Glutamatergic neuron (in vitro differentiated cells): ENCODE results near the gene ZNF184. TPM values are rescaled to one million over a fixed set of nuclear protein-coding genes. Genes with fewer than 3 reads are reported as not detected.

Source experiments
- DNase-seq: peaks from one replicate; pipeline ENCODE4 v3.0.0; 2022
- H3K27ac Mint-ChIP-seq: one replicate; pipeline ENCODE4 v1.8.0; 2020; ENCODE audit warnings: mild to moderate bottlenecking, mixed read lengths, inconsistent platforms; ENCODE audit not compliant: unreplicated experiment
- H3K27me3 Mint-ChIP-seq: one replicate; pipeline ENCODE4 v1.8.0; 2020; ENCODE audit warnings: mild to moderate bottlenecking, moderate library complexity, mixed read lengths, inconsistent platforms; ENCODE audit not compliant: unreplicated experiment
- H3K36me3 Mint-ChIP-seq: one replicate; pipeline ENCODE4 v1.8.0; 2020; ENCODE audit warnings: mild to moderate bottlenecking, mixed read lengths, inconsistent platforms; ENCODE audit not compliant: unreplicated experiment
- H3K4me1 Mint-ChIP-seq: one replicate; pipeline ENCODE4 v1.8.0; 2020; ENCODE audit warnings: mild to moderate bottlenecking, low read depth, mixed read lengths, inconsistent platforms; ENCODE audit not compliant: unreplicated experiment
- H3K4me3 Mint-ChIP-seq: one replicate; pipeline ENCODE4 v1.8.0; 2020; ENCODE audit warnings: mild to moderate bottlenecking, mixed read lengths, inconsistent platforms; ENCODE audit not compliant: unreplicated experiment
- H3K9me3 Mint-ChIP-seq: one replicate; pipeline ENCODE4 v1.8.0; 2020; ENCODE audit warnings: mild to moderate bottlenecking, moderate library complexity, mixed read lengths, inconsistent platforms; ENCODE audit not compliant: unreplicated experiment
- CTCF ChIP-seq: fragments of 200-600 bp; sonication (generic); IDR thresholded peaks from one replicate; pipeline ENCODE4 v1.5.0; 2021; ENCODE audit not compliant: partially characterized antibody, unreplicated experiment
- total RNA-seq: library from RNA; stranded (reverse); fragmentation: NEBNext Ultra II Directional; extraction: Animal tissue kit (Norgen Biotek cat#: 25700); gene quantifications from one replicate; pipeline ENCODE4 v1.2.1, GENCODE V29; 2021; ENCODE audit not compliant: unreplicated experiment

Gene ZNF184
- total RNA-seq, 1 donor from 2014 or later = 10.8 TPM

GRCh38 chr6:27495386-27496135 lies 22.7 kb upstream of the ZNF184 start:
- TF ChIP-seq CTCF = no peak
- Mint-ChIP-seq H3K9me3 (peaks cover 3% of the 10 kb centered on the region), H3K27me3 (peaks cover 3% of the 10 kb centered on the region), H3K4me1 (peaks cover 2% of the 10 kb centered on the region), H3K4me3 (peak overlapping the region; percentile 90), H3K27ac (peak overlapping the region; percentile 15), H3K36me3 (no peaks in the 10 kb centered on the region)
- DNase-seq = peak; percentile 65

- H3K36me3 Mint-ChIP-seq = no peaks in the 10 kb centered on the region
- no peak for DNase-seq
- peak overlapping the region; percentile 90 for H3K4me3 Mint-ChIP-seq
- no peak for TF ChIP-seq CTCF
- H3K27ac Mint-ChIP-seq = no peak overlapping the region
- H3K9me3 Mint-ChIP-seq = peaks cover 3% of the 10 kb centered on the region
- peaks cover 2% of the 10 kb centered on the region for H3K4me1 Mint-ChIP-seq
- H3K27me3 Mint-ChIP-seq = peaks cover 3% of the 10 kb centered on the region
Observed at GRCh38 chr6:27494987-27495385, 22.1 kb upstream of the ZNF184 start.

GRCh38 chr6:27494103-27494502 lies 21.2 kb upstream of the ZNF184 start:
- H3K9me3 Mint-ChIP-seq = peaks cover 3% of the 10 kb centered on the region

GRCh38 chr6:27492631-27493190 lies 19.8 kb upstream of the ZNF184 start:
- no peak for DNase-seq
- Mint-ChIP-seq H3K9me3 (peaks cover 3% of the 10 kb centered on the region), H3K27me3 (peaks cover 3% of the 10 kb centered on the region), H3K27ac (no peak overlapping the region), H3K36me3 (no peaks in the 10 kb centered on the region), H3K4me3 (no peak overlapping the region), H3K4me1 (peaks cover 2% of the 10 kb centered on the region)
- TF ChIP-seq CTCF = no peak

More at GRCh38 chr6:27494103-27494502, 21.2 kb upstream of the ZNF184 start:
- peaks cover 3% of the 10 kb centered on the region for H3K27me3 Mint-ChIP-seq
- no peak overlapping the region for H3K4me3 Mint-ChIP-seq
- peaks cover 2% of the 10 kb centered on the region for H3K4me1 Mint-ChIP-seq
- H3K27ac Mint-ChIP-seq = no peak overlapping the region
- no peaks in the 10 kb centered on the region for H3K36me3 Mint-ChIP-seq
- DNase-seq = no peak
- TF ChIP-seq CTCF = no peak
